ENCODE measurements around the gene GUCA2A.

GUCA2A gene

GRCh38 chr1:42133809-42134526 is 30.6 kb downstream of the GUCA2A start:
- no peak for FAIRE-seq
- no peak for DNase-seq (ENCODE audit: insufficient read length, low spot score)

- DNase-seq (ENCODE audit: insufficient read length, low spot score) (no peak), FAIRE-seq (no peak)
Measured at GRCh38 chr1:42133390-42133789, 31.2 kb downstream of the GUCA2A start.

DNA sequence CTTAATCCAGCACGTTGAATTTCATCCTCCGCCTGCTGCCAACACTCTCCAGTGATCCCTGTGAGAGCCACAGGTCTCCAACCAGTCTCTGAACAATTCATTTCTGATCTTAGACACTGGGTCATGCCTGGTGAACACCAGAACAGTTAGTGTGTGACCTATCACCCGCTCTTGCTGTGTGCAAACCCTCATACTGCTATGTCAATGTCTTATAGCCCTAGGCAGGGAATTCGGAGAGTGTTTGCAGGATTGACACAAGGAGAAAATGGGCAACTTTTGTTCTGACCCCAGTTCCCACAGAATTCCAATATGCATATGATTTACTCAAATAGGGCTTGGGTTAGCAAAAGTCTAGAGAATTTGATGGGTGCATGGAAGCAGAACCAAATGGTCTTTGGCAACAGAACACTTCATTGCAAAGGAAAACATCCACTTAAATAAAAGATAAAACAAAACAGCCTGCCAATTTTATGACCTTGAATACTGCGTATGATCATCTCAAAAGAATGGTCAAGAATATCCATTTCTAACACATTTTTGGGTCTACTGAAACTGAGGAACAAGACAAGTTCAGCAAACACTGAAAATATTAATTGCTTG is 34.4 kb downstream of the GUCA2A start:
- DNase-seq (ENCODE audit: insufficient read length, low spot score) (no peak), FAIRE-seq (no peak)

- no peak for FAIRE-seq
Measured at GRCh38 chr1:42128964-42129363, 35.6 kb downstream of the GUCA2A start.

DNA sequence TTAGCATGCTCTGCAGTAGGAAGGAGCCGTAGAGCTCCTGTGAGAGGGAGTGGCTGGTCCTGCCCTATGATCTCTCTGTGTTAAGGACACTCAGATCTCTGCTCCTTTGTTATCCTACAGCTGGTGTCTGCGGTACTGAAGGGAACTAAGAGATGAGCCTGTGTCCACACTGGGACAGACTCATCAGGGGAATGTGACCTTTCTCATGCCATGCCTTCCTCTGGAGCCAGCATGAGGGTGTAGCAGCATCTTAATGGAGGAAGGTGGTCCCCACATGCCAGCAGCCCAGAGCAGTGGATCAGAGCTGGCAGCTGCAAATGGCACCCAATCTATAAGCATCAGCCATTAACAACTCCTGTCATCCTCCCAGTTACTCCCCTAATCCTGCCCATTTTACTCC is 36.0 kb downstream of the GUCA2A start:
- FAIRE-seq: no peak
- no peak for DNase-seq (ENCODE audit: insufficient read length, low spot score)

More at GRCh38 chr1:42128964-42129363, 35.6 kb downstream of the GUCA2A start:
- no peak for DNase-seq (ENCODE audit: insufficient read length, low spot score)

- DNase-seq (ENCODE audit: insufficient read length, low spot score) (no peak), FAIRE-seq (no peak)
Measured at GRCh38 chr1:42127767-42128166, 36.8 kb downstream of the GUCA2A start.

GRCh38 chr1:42125552-42125951 is 39.0 kb downstream of the GUCA2A start:
- FAIRE-seq: no peak

GRCh38 chr1:42122408-42122807 is 42.1 kb downstream of the GUCA2A start:
- DNase-seq (ENCODE audit: insufficient read length, low spot score) (no peak), FAIRE-seq (no peak)

More at GRCh38 chr1:42125552-42125951, 39.0 kb downstream of the GUCA2A start:
- no peak for DNase-seq (ENCODE audit: insufficient read length, low spot score)

DNA sequence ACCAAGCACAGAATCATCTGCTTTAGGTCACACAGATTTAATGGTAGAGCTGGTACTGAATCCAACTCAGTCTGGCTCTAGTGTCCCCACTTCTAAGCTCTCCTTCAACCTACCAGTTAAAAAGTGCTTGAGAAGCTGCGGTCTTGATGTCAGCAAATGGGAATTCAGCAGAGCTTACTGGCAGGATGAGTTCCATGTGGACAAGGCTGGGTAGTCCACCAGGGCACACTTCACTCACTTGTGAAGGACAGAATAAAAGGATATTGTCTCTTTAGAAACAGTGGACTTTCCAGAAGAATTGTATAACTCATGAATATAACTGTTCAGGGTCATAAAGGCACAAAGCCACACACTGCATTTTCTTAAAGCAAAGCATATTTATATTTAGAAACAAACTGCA is 46.4 kb downstream of the GUCA2A start:
- FAIRE-seq (no peak), DNase-seq (ENCODE audit: insufficient read length, low spot score) (no peak)

DNA sequence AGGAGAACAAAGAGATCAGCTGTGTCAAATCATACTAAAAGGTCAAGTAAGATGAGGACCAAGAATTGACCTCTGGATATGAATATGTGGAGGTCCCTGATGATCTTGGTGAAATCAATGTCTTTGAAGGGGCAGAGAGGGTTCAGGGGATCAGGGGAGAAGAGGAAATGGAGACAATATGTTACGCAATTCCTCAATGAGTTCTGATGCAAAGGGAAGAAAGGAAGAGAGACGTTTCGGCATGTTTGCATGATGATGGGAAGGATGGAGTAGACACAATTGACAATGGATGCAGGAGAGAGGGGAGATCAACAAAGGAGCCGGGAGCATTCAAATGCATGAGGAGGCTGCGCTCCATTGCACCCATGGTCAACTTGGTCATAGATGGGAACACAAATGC is 47.3 kb downstream of the GUCA2A start:
- DNase-seq (ENCODE audit: insufficient read length, low spot score) (no peak), FAIRE-seq (no peak)

DNA sequence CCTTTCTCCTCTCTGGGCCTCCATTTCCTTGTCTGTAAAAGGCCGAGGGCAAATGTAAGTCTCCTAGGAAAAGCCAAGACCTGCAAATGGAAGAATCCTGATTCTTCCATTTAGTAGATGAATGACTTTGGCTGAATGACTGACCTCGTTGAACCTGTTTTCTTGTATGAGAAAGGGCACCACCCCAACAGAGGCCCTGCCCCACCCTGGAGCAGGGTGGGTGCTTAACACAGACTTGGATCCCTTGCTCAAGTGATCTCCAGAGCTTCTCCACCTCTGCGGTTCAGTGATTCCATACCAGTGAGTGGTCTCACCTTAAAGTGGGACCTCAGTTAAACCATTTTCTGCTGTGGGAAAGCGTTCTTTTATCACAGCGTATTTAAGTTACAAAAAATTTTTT is 50.3 kb downstream of the GUCA2A start:
- DNase-seq (ENCODE audit: insufficient read length, low spot score): no peak
- no peak for FAIRE-seq

Data from HTR-8/SVneo (cell line).